H9 (cell line): ENCODE measurements around the gene BCAS3. TPM values are rescaled to one million over a fixed set of nuclear protein-coding genes. Genes with fewer than 3 reads are reported as not detected.

Experiments
- DNase-seq: peaks from one replicate; pipeline ENCODE4 v3.0.0-alpha.2; 2017
- H2AFZ ChIP-seq: one replicate; pipeline ENCODE4 v1.6.1; 2013; ENCODE audit warnings: mild to moderate bottlenecking, low read length, control low read depth, moderate library complexity
- H2AK5ac ChIP-seq: 2 replicates; pipeline ENCODE4 v1.6.1; 2013; ENCODE audit warnings: low read length, control low read depth, mixed read lengths; ENCODE audit not compliant: insufficient read length
- H2BK120ac ChIP-seq: one replicate; pipeline ENCODE4 v1.6.1; 2013; ENCODE audit warnings: low read depth, mild to moderate bottlenecking, low read length, control low read depth, inconsistent platforms; ENCODE audit not compliant: poor library complexity, severe bottlenecking
- H2BK12ac ChIP-seq: 2 replicates; pipeline ENCODE4 v1.6.1; 2013; ENCODE audit warnings: low read length, control low read depth, mixed read lengths, low read depth; ENCODE audit not compliant: insufficient read length
- H2BK15ac ChIP-seq: 2 replicates; pipeline ENCODE4 v1.6.1; 2013; ENCODE audit warnings: low read depth, low read length, control low read depth
- H2BK20ac ChIP-seq: one replicate; pipeline ENCODE4 v1.6.1; 2013; ENCODE audit warnings: low read depth, mild to moderate bottlenecking, low read length, control low read depth, inconsistent platforms; ENCODE audit not compliant: poor library complexity, severe bottlenecking
- H2BK5ac ChIP-seq: 2 replicates; pipeline ENCODE4 v1.6.1; 2013; ENCODE audit warnings: low read length, control low read depth, mixed read lengths; ENCODE audit not compliant: insufficient read length
- H3K14ac ChIP-seq: 2 replicates; pipeline ENCODE4 v1.6.1; 2013; ENCODE audit warnings: low read length, control low read depth; ENCODE audit not compliant: insufficient read depth
- H3K18ac ChIP-seq: 2 replicates; pipeline ENCODE4 v1.6.1; 2013; ENCODE audit warnings: low read depth, mild to moderate bottlenecking, mixed read lengths, low read length, control low read depth; ENCODE audit not compliant: insufficient read length
- H3K23ac ChIP-seq: 2 replicates; pipeline ENCODE4 v1.6.1; 2013; ENCODE audit warnings: low read length, control low read depth, mixed read lengths, low read depth; ENCODE audit not compliant: insufficient read length
- H3K23me2 ChIP-seq: 2 replicates; pipeline ENCODE4 v1.6.1; 2013; ENCODE audit warnings: low read depth, mild to moderate bottlenecking, mixed read lengths, low read length, control low read depth; ENCODE audit not compliant: insufficient read length, poor library complexity, severe bottlenecking
- H3K27ac ChIP-seq: 2 replicates; pipeline ENCODE4 v1.5.1; 2013; ENCODE audit warnings: low read length, control low read depth, mixed read lengths, low read depth; ENCODE audit not compliant: insufficient read length
- H3K27me3 ChIP-seq: 2 replicates; pipeline ENCODE4 v1.6.1; 2013; ENCODE audit warnings: low read length, control low read depth, inconsistent platforms; ENCODE audit not compliant: insufficient read depth
- H3K4ac ChIP-seq: 2 replicates; pipeline ENCODE4 v1.6.1; 2013; ENCODE audit warnings: low read depth, mild to moderate bottlenecking, control low read depth, inconsistent platforms, low read length, moderate library complexity
- H3K4me1 ChIP-seq: 2 replicates; pipeline ENCODE4 v1.6.1; 2013; ENCODE audit warnings: low read length, control low read depth, inconsistent platforms; ENCODE audit not compliant: insufficient read depth
- H3K4me2 ChIP-seq: 2 replicates; pipeline ENCODE4 v1.6.1; 2013; ENCODE audit warnings: low read length, control low read depth, mixed read lengths; ENCODE audit not compliant: insufficient read length, insufficient read depth
- H3K56ac ChIP-seq: 2 replicates; pipeline ENCODE4 v1.6.1; 2013; ENCODE audit warnings: low read depth, mild to moderate bottlenecking, mixed read lengths, low read length, control low read depth; ENCODE audit not compliant: insufficient read length
- H3K79me1 ChIP-seq: 2 replicates; pipeline ENCODE4 v1.6.1; 2013; ENCODE audit warnings: low read depth, mild to moderate bottlenecking, moderate library complexity, low read length, control low read depth, inconsistent platforms; ENCODE audit not compliant: insufficient read depth, poor library complexity, severe bottlenecking
- H3K79me2 ChIP-seq: 2 replicates; pipeline ENCODE4 v1.6.1; 2013; ENCODE audit warnings: low read length, control low read depth, inconsistent platforms; ENCODE audit not compliant: insufficient read depth
- H3K9ac ChIP-seq: 2 replicates; pipeline ENCODE4 v1.6.1; 2013; ENCODE audit warnings: low read length, control low read depth, mixed read lengths; ENCODE audit not compliant: insufficient read length; ENCODE audit errors: extremely low read depth
- H3K9me3 ChIP-seq: one replicate; pipeline ENCODE4 v1.6.1; 2013; ENCODE audit warnings: low read depth, low read length, inconsistent platforms; ENCODE audit not compliant: control insufficient read depth
- H3T11ph ChIP-seq: one replicate; pipeline ENCODE4 v1.6.1; 2013; ENCODE audit warnings: mild to moderate bottlenecking, low read length, control low read depth, inconsistent platforms
- H4K20me1 ChIP-seq: one replicate; pipeline ENCODE4 v1.6.1; 2013; ENCODE audit not compliant: control insufficient read depth, insufficient read length, insufficient read depth
- H4K5ac ChIP-seq: 2 replicates; pipeline ENCODE4 v1.6.1; 2013; ENCODE audit warnings: low read depth, mild to moderate bottlenecking, mixed read lengths, low read length, control low read depth; ENCODE audit not compliant: insufficient read length
- H4K8ac ChIP-seq: replicated peaks from 2 replicates; pipeline ENCODE4 v1.6.1; 2013; ENCODE audit warnings: low read length, control low read depth, mixed read lengths, low read depth; ENCODE audit not compliant: insufficient read length
- H4K91ac ChIP-seq: 2 replicates; pipeline ENCODE4 v1.6.1; 2013; ENCODE audit warnings: low read depth, mild to moderate bottlenecking, moderate library complexity, mixed read lengths, low read length, control low read depth; ENCODE audit not compliant: insufficient read length
- H3K27ac Mint-ChIP-seq, 3 experiments: 2 replicates in 2 of 3; 3 replicates in 1 of 3; pipeline ENCODE4 v1.8.0; 2020 to 2021; ENCODE audit warnings: mixed read lengths in 3 of 3, mild to moderate bottlenecking in 1 of 3, moderate library complexity in 1 of 3
- H3K27me3 Mint-ChIP-seq: 2 replicates; pipeline ENCODE4 v1.8.0; 2021; ENCODE audit warnings: low read depth, mild to moderate bottlenecking, moderate library complexity, mixed read lengths
- H3K36me3 Mint-ChIP-seq, 3 experiments: 2 replicates in 2 of 3; 3 replicates in 1 of 3; pipeline ENCODE4 v1.8.0; 2020 to 2021; ENCODE audit warnings: low read depth in 3 of 3, mixed read lengths in 3 of 3; ENCODE audit not compliant: insufficient read depth in 1 of 3
- H3K4me1 Mint-ChIP-seq, 2 experiments: 2 replicates each; pipeline ENCODE4 v1.8.0; 2020; ENCODE audit warnings: mixed read lengths in 2 of 2
- H3K4me3 Mint-ChIP-seq, 2 experiments: 2 replicates in 1 of 2; 3 replicates in 1 of 2; pipeline ENCODE4 v1.8.0; 2020 to 2021; ENCODE audit warnings: mild to moderate bottlenecking in 2 of 2, mixed read lengths in 2 of 2, moderate library complexity in 1 of 2
- H3K9me3 Mint-ChIP-seq, 2 experiments: 2 replicates in 1 of 2; 3 replicates in 1 of 2; pipeline ENCODE4 v1.8.0; 2020; ENCODE audit warnings: mild to moderate bottlenecking in 2 of 2, mixed read lengths in 2 of 2, moderate library complexity in 1 of 2
- CTCF ChIP-seq: fragments of 200-600 bp; sonication (generic); conservative IDR thresholded peaks from 3 replicates; pipeline ENCODE4 v1.8.0; 2021; ENCODE audit warnings: antibody characterized with exemption, mild to moderate bottlenecking
- WGBS: extraction: QIAGEN DNeasy Blood & Tissue Kit; methylation state at CpG from one replicate; pipeline ENCODE4 v1.1.7; 2013; ENCODE audit warnings: missing lambda C conversion rate, low lambda C conversion rate, mixed read lengths; ENCODE audit not compliant: insufficient read length; ENCODE audit errors: extremely low coverage; 5-methylcytosine and 5-hydroxymethylcytosine counted together
- total RNA-seq: library from RNA; stranded (reverse); gene quantifications from 2 replicates; pipeline ENCODE4 v1.2.1, GENCODE V29; 2021

BCAS3 gene
- total RNA-seq, 1 experiment from 2014 or later: 22.4 TPM

DNA sequence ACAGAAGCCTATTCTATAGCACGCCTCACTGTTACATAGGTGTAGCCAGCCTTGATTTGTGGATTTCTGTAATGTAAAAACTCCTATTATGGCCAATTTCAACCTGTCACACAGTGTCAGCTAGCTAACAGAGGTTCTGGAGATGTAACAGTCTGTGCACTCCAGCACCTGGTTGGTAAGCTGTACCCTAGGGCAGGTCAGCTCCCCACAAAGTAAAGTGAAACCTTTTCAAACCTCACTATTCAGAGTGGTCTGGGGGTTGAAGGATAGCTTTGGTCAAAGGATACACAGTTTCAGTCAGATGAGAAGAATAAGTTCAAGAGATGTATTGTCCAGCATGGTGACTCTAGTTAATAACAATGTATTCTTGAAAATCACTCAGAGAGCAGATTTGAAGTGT, 693.5 kb downstream of the BCAS3 start:
- no peak overlapping the region for H4K8ac ChIP-seq
- H2BK5ac ChIP-seq: no peak overlapping the region
- no peak overlapping the region for H2BK15ac ChIP-seq
- H3T11ph ChIP-seq: no peak overlapping the region
- H4K91ac ChIP-seq: no peak overlapping the region
- no peak overlapping the region for H3K4me2 ChIP-seq
- H3K4me3 Mint-ChIP-seq: no peak overlapping the region
- no peak overlapping the region for H3K27ac ChIP-seq
- no peaks in the 10 kb centered on the region for H3K9me3 Mint-ChIP-seq
- H3K27me3 Mint-ChIP-seq: no peaks in the 10 kb centered on the region
- no peak overlapping the region for H2AK5ac ChIP-seq
- H3K79me2 ChIP-seq: no peaks in the 10 kb centered on the region
- H3K27me3 ChIP-seq: no peaks in the 10 kb centered on the region
- no peaks in the 10 kb centered on the region for H3K23me2 ChIP-seq
- no peak overlapping the region for H3K23ac ChIP-seq
- no peak overlapping the region for H3K9ac ChIP-seq
- H3K27ac Mint-ChIP-seq: no peak overlapping the region
- no peak overlapping the region for H4K5ac ChIP-seq
- H3K36me3 Mint-ChIP-seq: no peaks in the 10 kb centered on the region
- no peaks in the 10 kb centered on the region for H3K9me3 ChIP-seq
- H4K20me1 ChIP-seq: no peaks in the 10 kb centered on the region
- DNase-seq: no peak
- no peaks in the 10 kb centered on the region for H3K4me1 ChIP-seq
- TF ChIP-seq CTCF: no peak
- no peak overlapping the region for H3K56ac ChIP-seq
- peaks cover 14 to 23% of the 10 kb centered on the region in 2 experiments for H3K4me1 Mint-ChIP-seq
- H3K14ac ChIP-seq: no peak overlapping the region
- H3K79me1 ChIP-seq: no peaks in the 10 kb centered on the region
- H3K18ac ChIP-seq: no peak overlapping the region
- WGBS: no CpG with 5 or more reads among the region's 1 CpG
- H2BK20ac ChIP-seq: no peak overlapping the region
- no peak overlapping the region for H2BK120ac ChIP-seq
- no peak overlapping the region for H2BK12ac ChIP-seq
- no peak overlapping the region for H2AFZ ChIP-seq
- no peak overlapping the region for H3K4ac ChIP-seq
